B cell (primary cell): ENCODE measurements around the gene PRKCZ.

Experiments
- CTCF ChIP-seq: fragments of 200-600 bp; IDR thresholded peaks from one replicate; pipeline ENCODE4 v1.8.0; 2022; ENCODE audit warnings: antibody characterized with exemption, mild to moderate bottlenecking
- EZH2 ChIP-seq: IDR thresholded peaks from 2 replicates; pipeline ENCODE4 v1.6.1; 2012; ENCODE audit warnings: borderline replicate concordance, low read depth, mild to moderate bottlenecking, moderate library complexity, low read length; ENCODE audit not compliant: insufficient read depth, poor library complexity, severe bottlenecking

- TF ChIP-seq CTCF, result no peak
- no peak for TF ChIP-seq EZH2
Observed at GRCh38 chr1:2097386-2098300, 47.4 kb downstream of the PRKCZ start.
